Measurements from ENCODE around the gene PCDH9. TPM values are rescaled to one million over a fixed set of nuclear protein-coding genes. Genes with fewer than 3 reads are reported as not detected.

Gene PCDH9
- total RNA-seq, 1 donor from 2014 or later, result 10.4 TPM

DNA sequence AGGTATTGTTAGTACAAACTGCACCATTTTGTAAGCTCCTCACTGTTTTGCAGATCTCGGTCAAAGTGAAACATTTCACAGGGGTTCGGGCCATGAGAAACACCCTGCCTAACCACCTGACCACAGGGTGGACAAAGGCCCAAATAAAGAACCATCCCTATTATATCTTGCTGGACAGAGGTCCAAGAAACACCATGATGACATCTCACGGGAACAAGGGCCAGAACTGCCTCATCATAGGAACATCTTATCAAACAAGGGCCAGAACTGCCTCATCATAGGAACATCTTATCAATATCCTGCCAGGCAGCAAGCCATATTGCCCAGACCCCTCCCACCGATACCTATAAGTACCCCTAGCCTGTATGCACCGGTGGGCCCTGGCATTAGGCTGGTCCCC lies 99.7 kb downstream of the PCDH9 start:
- no peak overlapping the region for H3K9ac ChIP-seq (ENCODE audit: low read length)
- Mint-ChIP-seq H3K36me3 (ENCODE audit: low read depth, unreplicated experiment) (no peaks in the 10 kb centered on the region), H3K27ac (ENCODE audit: unreplicated experiment) (no peak overlapping the region), H3K4me1 (ENCODE audit: low read depth, unreplicated experiment) (peaks cover 6% of the 10 kb centered on the region), H3K4me3 (ENCODE audit: unreplicated experiment) (no peak overlapping the region), H3K27me3 (ENCODE audit: low read depth, unreplicated experiment) (no peaks in the 10 kb centered on the region), H3K9me3 (ENCODE audit: unreplicated experiment) (no peaks in the 10 kb centered on the region)
- H3K79me2 ChIP-seq (ENCODE audit: insufficient read depth, low read length), result no peaks in the 10 kb centered on the region
- FAIRE-seq (no peak), DNase-seq (ENCODE audit: low read depth) (no peak)
- H3K4me2 ChIP-seq (ENCODE audit: low read length), result no peak overlapping the region
- H4K20me1 ChIP-seq (ENCODE audit: insufficient read depth, low read length), result no peaks in the 10 kb centered on the region
- H3K4me3 ChIP-seq (ENCODE audit: insufficient read depth, low read depth, low read length), result no peak overlapping the region
- no peaks in the 10 kb centered on the region for H3K27me3 ChIP-seq (ENCODE audit: insufficient read depth, low read length)
- no peaks in the 10 kb centered on the region for H3K9me3 ChIP-seq (ENCODE audit: insufficient read depth, low read depth, low read length)
- no peak overlapping the region for H2AFZ ChIP-seq (ENCODE audit: low read depth, low read length)
- no peak overlapping the region for H3K27ac ChIP-seq (ENCODE audit: low read depth, low read length)
- no peak for TF ChIP-seq CTCF (IDR thresholded peaks at IDR 0.05; ENCODE audit: insufficient read depth, low read depth, low read length)
- no peak for TF ChIP-seq EZH2 (IDR thresholded peaks at IDR 0.05; ENCODE audit: insufficient read depth, low read length)
- no peaks in the 10 kb centered on the region for H3K4me1 ChIP-seq (ENCODE audit: insufficient read depth, low read length)
- H3K36me3 ChIP-seq (ENCODE audit: insufficient read depth, low read length), result no peaks in the 10 kb centered on the region

DNA sequence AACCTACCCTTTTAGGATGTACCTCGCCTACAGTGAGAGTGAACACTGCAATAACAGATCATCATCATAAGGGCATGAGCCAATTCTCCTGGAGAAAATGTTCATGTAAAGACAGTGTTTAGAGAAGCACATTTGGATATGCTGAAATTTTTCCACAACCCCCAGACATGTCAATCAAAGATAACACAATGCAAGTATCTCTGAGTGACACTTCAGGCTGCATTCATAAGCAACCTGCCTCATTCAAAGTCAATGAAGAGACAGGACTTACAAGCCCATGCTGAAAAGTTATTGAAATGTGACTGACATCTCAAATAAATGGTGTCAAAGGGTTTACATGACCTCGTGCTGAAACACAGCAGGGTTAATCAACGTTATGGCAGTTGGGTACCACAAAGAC lies 102.0 kb downstream of the PCDH9 start:
- H3K4me2 ChIP-seq (ENCODE audit: low read length), result no peak overlapping the region
- Mint-ChIP-seq H3K9me3 (ENCODE audit: unreplicated experiment) (no peaks in the 10 kb centered on the region), H3K36me3 (ENCODE audit: low read depth, unreplicated experiment) (no peaks in the 10 kb centered on the region), H3K27ac (ENCODE audit: unreplicated experiment) (no peak overlapping the region), H3K27me3 (ENCODE audit: low read depth, unreplicated experiment) (no peaks in the 10 kb centered on the region), H3K4me3 (ENCODE audit: unreplicated experiment) (no peak overlapping the region), H3K4me1 (ENCODE audit: low read depth, unreplicated experiment) (peaks cover 4% of the 10 kb centered on the region)
- H3K4me1 ChIP-seq (ENCODE audit: insufficient read depth, low read length), result no peaks in the 10 kb centered on the region
- H3K36me3 ChIP-seq (ENCODE audit: insufficient read depth, low read length), result no peaks in the 10 kb centered on the region
- H3K9me3 ChIP-seq (ENCODE audit: insufficient read depth, low read depth, low read length), result no peaks in the 10 kb centered on the region
- TF ChIP-seq EZH2 (IDR thresholded peaks at IDR 0.05; ENCODE audit: insufficient read depth, low read length) (no peak), CTCF (IDR thresholded peaks at IDR 0.05; ENCODE audit: insufficient read depth, low read depth, low read length) (no peak)
- DNase-seq (ENCODE audit: low read depth) (no peak), FAIRE-seq (no peak)
- H2AFZ ChIP-seq (ENCODE audit: low read depth, low read length), result no peak overlapping the region
- H3K9ac ChIP-seq (ENCODE audit: low read length), result no peak overlapping the region
- H3K27me3 ChIP-seq (ENCODE audit: insufficient read depth, low read length), result no peaks in the 10 kb centered on the region
- no peaks in the 10 kb centered on the region for H3K79me2 ChIP-seq (ENCODE audit: insufficient read depth, low read length)
- no peak overlapping the region for H3K27ac ChIP-seq (ENCODE audit: low read depth, low read length)
- H3K4me3 ChIP-seq (ENCODE audit: insufficient read depth, low read depth, low read length), result no peak overlapping the region
- H4K20me1 ChIP-seq (ENCODE audit: insufficient read depth, low read length), result no peaks in the 10 kb centered on the region

DNA sequence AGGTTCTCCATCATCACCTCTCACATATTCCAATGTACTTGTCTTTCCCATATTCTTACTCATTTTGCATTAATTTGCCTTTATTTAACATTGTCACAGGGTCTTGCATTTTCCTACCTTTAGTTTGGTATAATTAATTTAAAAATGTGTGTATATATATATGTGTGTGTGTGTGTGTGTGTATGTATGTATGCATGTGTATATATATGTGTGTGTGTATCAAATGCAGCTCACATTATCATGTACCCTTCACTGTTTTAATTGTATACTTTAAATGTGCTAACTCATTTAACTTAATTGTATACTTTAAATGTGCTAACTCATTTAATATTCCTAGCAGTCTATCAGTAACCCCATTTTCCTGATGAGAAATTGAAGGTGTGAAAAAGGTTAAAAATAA lies 104.5 kb downstream of the PCDH9 start:
- Histone ChIP-seq H3K4me2 (ENCODE audit: low read length) (no peak overlapping the region), H3K27me3 (ENCODE audit: insufficient read depth, low read length) (no peaks in the 10 kb centered on the region), H3K4me1 (ENCODE audit: insufficient read depth, low read length) (no peaks in the 10 kb centered on the region), H3K4me3 (ENCODE audit: insufficient read depth, low read depth, low read length) (no peak overlapping the region), H3K9me3 (ENCODE audit: insufficient read depth, low read depth, low read length) (no peaks in the 10 kb centered on the region), H3K27ac (ENCODE audit: low read depth, low read length) (no peak overlapping the region), H2AFZ (ENCODE audit: low read depth, low read length) (no peak overlapping the region), H3K79me2 (ENCODE audit: insufficient read depth, low read length) (no peaks in the 10 kb centered on the region), H4K20me1 (ENCODE audit: insufficient read depth, low read length) (no peaks in the 10 kb centered on the region), H3K36me3 (ENCODE audit: insufficient read depth, low read length) (no peaks in the 10 kb centered on the region), H3K9ac (ENCODE audit: low read length) (no peak overlapping the region)
- Mint-ChIP-seq H3K27ac (ENCODE audit: unreplicated experiment) (no peak overlapping the region), H3K4me3 (ENCODE audit: unreplicated experiment) (no peak overlapping the region), H3K4me1 (ENCODE audit: low read depth, unreplicated experiment) (peaks cover 11% of the 10 kb centered on the region), H3K27me3 (ENCODE audit: low read depth, unreplicated experiment) (no peaks in the 10 kb centered on the region), H3K9me3 (ENCODE audit: unreplicated experiment) (no peaks in the 10 kb centered on the region), H3K36me3 (ENCODE audit: low read depth, unreplicated experiment) (no peaks in the 10 kb centered on the region)
- TF ChIP-seq EZH2 (IDR thresholded peaks at IDR 0.05; ENCODE audit: insufficient read depth, low read length), result no peak
- no peak for TF ChIP-seq CTCF (IDR thresholded peaks at IDR 0.05; ENCODE audit: insufficient read depth, low read depth, low read length)
- DNase-seq (ENCODE audit: low read depth) (no peak), FAIRE-seq (no peak)

All from astrocyte (in vitro differentiated cells and primary cell).